Measurements from ENCODE around the gene AZIN2. TPM values are rescaled to one million over a fixed set of nuclear protein-coding genes. Genes with fewer than 3 reads are reported as not detected.
"Not testable (repeated sequence)": the region's sequence is repeated elsewhere in the genome, so short reads cannot be mapped to it uniquely, and the experiment has no call there.

AZIN2 gene
- total RNA-seq, 1 experiment from 2014 or later = 2.4 TPM

GRCh38 chr1:33099290-33100118 is 18.6 kb downstream of the AZIN2 start:
- in situ Hi-C loops (cut with HindIII; ENCODE audit: low pct_unique_long_range_greater_than_20kb, low sequenced_read_pairs) (no loop called here), intact Hi-C loops (cut with micrococcal nuclease; ENCODE audit: unreplicated experiment) (loop anchor here (10.0 kb wide), 1 partner anchor 265 kb away; no protein-coding TSS in a partner anchor)
- Histone ChIP-seq H3K4me3 (ENCODE audit: low read depth in 2 of 2, low read length in 2 of 2) (no peak overlapping the region), H3K4me1 (ENCODE audit: control insufficient read depth, insufficient read depth, low read length) (0 out of 2 replicates have a peak, but pooled peaks cover 7% of the 10 kb centered on the region), H3K27me3 (ENCODE audit: control insufficient read depth, insufficient read depth, low read length) (no peaks in the 10 kb centered on the region), H3K27ac (ENCODE audit: low read length) (peak overlapping the region; percentile 40), H3K36me3 (ENCODE audit: control insufficient read depth, insufficient read depth, low read length) (no peaks in the 10 kb centered on the region), H3K9me3 (ENCODE audit: control insufficient read depth, insufficient read depth, low read depth, low read length) (no peaks in the 10 kb centered on the region)
- BruUV-seq (replicated peaks) = no TSS peak
- ATAC-seq (peak; percentile 97), DNase-seq (ENCODE audit: low read depth, low spot score) (peak; percentile 83)
- ChIA-PET CTCF (interaction anchor here (1.0 kb wide), 1 partner anchor 27 kb away, joined by 8 read pairs; no protein-coding TSS in a partner anchor), POLR2A (interaction anchor here (0.5 to 0.7 kb wide), 2 partner anchors 24 to 243 kb away, joined by 3 to 6 read pairs; no protein-coding TSS in a partner anchor)
- TF ChIP-seq POLR2AphosphoS5 (IDR thresholded peaks at IDR 0.05; ENCODE audit: low read depth, low read length) (peak; percentile 48; the same call in 1 of the 2 replicates), REST (IDR thresholded peaks at IDR 0.05; ENCODE audit: insufficient read depth in 1 of 2, low read depth in 2 of 2, low read length in 1 of 2) (no peak), SIN3A (IDR thresholded peaks at IDR 0.05; ENCODE audit: borderline replicate concordance, insufficient read depth, low read depth, low read length) (no peak)

- H3K36me3 ChIP-seq (ENCODE audit: control insufficient read depth, insufficient read depth, low read length); BruUV-seq (replicated peaks); H3K27me3 ChIP-seq (ENCODE audit: control insufficient read depth, insufficient read depth, low read length); in situ Hi-C loops (cut with HindIII; ENCODE audit: low pct_unique_long_range_greater_than_20kb, low sequenced_read_pairs); POLR2A ChIA-PET; H3K4me3 ChIP-seq (ENCODE audit: low read depth in 2 of 2, low read length in 2 of 2); DNase-seq (ENCODE audit: low read depth, low spot score); ATAC-seq; H3K4me1 ChIP-seq (ENCODE audit: control insufficient read depth, insufficient read depth, low read length); intact Hi-C loops (cut with micrococcal nuclease; ENCODE audit: unreplicated experiment); H3K9me3 ChIP-seq (ENCODE audit: control insufficient read depth, insufficient read depth, low read depth, low read length): not testable (repeated sequence)
- CTCF ChIA-PET = interaction anchor here (0.6 to 0.7 kb wide), 2 partner anchors 157 to 166 kb away, joined by 3 to 7 read pairs; no protein-coding TSS in a partner anchor
- H3K27ac ChIP-seq (ENCODE audit: low read length) = peak overlapping the region; percentile 40
Observed at GRCh38 chr1:33100119-33100415, 19.1 kb downstream of the AZIN2 start.

- intact Hi-C loops (cut with micrococcal nuclease; ENCODE audit: unreplicated experiment) (no loop called here), in situ Hi-C loops (cut with HindIII; ENCODE audit: low pct_unique_long_range_greater_than_20kb, low sequenced_read_pairs) (no loop called here)
- H3K4me3 ChIP-seq (ENCODE audit: low read depth in 2 of 2, low read length in 2 of 2) = no peak overlapping the region
- ChIA-PET CTCF (no interaction called here), POLR2A (no interaction called here)
- no peak for TF ChIP-seq REST (IDR thresholded peaks at IDR 0.05; ENCODE audit: insufficient read depth in 1 of 2, low read depth in 2 of 2, low read length in 1 of 2)
- TF ChIP-seq TCF7L2 (IDR thresholded peaks at IDR 0.05; ENCODE audit: low read depth, low read length) = no peak
- TF ChIP-seq POLR2AphosphoS5 (IDR thresholded peaks at IDR 0.05; ENCODE audit: low read depth, low read length) = no peak
- DNase-seq (ENCODE audit: low read depth, low spot score) = no peak
- H3K27me3 ChIP-seq (ENCODE audit: control insufficient read depth, insufficient read depth, low read length) = no peaks in the 10 kb centered on the region
- no peaks in the 10 kb centered on the region for H3K4me1 ChIP-seq (ENCODE audit: control insufficient read depth, insufficient read depth, low read length)
- no TSS peak for BruUV-seq (replicated peaks)
- ATAC-seq = no peak
- peaks cover 14% of the 10 kb centered on the region; the same call in 1 of the 2 replicates for H3K9me3 ChIP-seq (ENCODE audit: control insufficient read depth, insufficient read depth, low read depth, low read length)
- H3K36me3 ChIP-seq (ENCODE audit: control insufficient read depth, insufficient read depth, low read length) = no peaks in the 10 kb centered on the region
- H3K27ac ChIP-seq (ENCODE audit: low read length) = no peak overlapping the region
Observed at GRCh38 chr1:33110477-33110876, 29.5 kb downstream of the AZIN2 start.

Measured in Panc1 (cell line).